ENCODE data around the gene CR1L.
"Not testable (repeated sequence)": the region's sequence is repeated elsewhere in the genome, so short reads cannot be mapped to it uniquely, and the experiment has no call there.

DNA sequence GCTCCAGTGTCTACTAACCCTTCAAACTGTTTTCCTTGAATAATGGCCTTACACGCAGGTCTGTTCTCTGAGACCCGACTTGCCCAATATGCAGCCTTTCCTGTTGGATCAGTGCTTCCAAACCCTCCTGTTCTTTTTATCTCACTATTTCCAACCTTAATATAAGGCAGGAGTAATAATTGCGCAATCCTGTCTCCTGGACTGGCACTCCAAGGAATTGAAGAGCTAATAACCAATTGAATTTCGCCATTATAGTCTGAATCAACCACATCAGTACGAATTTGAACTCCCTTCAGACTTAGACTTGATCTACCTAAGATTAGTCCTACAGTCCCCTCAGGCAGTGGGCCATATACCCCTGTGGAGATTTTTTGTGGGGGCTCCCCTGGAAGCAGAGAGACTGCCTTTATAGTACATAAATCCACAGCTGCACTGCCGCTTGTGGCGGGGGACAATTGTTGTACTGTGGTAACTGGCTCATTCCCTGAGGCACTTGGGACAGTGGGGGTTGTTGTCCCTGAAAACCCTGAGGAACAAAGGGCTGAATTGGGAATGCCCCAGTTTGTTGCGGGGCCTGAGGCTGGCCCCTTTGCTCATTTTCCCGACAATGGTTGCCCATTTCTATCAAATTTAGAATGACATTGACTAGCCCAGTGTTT lies 6.3 kb upstream of the CR1L start:
- TF ChIP-seq, protein P1, sequence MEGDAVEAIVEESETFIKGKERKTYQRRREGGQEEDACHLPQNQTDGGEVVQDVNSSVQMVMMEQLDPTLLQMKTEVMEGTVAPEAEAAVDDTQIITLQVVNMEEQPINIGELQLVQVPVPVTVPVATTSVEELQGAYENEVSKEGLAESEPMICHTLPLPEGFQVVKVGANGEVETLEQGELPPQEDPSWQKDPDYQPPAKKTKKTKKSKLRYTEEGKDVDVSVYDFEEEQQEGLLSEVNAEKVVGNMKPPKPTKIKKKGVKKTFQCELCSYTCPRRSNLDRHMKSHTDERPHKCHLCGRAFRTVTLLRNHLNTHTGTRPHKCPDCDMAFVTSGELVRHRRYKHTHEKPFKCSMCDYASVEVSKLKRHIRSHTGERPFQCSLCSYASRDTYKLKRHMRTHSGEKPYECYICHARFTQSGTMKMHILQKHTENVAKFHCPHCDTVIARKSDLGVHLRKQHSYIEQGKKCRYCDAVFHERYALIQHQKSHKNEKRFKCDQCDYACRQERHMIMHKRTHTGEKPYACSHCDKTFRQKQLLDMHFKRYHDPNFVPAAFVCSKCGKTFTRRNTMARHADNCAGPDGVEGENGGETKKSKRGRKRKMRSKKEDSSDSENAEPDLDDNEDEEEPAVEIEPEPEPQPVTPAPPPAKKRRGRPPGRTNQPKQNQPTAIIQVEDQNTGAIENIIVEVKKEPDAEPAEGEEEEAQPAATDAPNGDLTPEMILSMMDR (conservative IDR thresholded peaks at IDR 0.05; ENCODE audit: low read depth, low read length) = not testable (repeated sequence)
- TF ChIP-seq EZH2 (IDR thresholded peaks at IDR 0.05; ENCODE audit: low read length, unreplicated experiment); EZH2phosphoT487 (IDR thresholded peaks at IDR 0.05; ENCODE audit: borderline replicate concordance, low read length): not testable (repeated sequence)

All from PC-3 (cell line).